NCI-H2107 (cell line): ENCODE results near the gene SLC25A13.

Experiments used
- DNase-seq: peaks from one replicate; lab custom pipeline; 2025; lab: John Stamatoyannopoulos, UW

The SLC25A13 gene

DNA sequence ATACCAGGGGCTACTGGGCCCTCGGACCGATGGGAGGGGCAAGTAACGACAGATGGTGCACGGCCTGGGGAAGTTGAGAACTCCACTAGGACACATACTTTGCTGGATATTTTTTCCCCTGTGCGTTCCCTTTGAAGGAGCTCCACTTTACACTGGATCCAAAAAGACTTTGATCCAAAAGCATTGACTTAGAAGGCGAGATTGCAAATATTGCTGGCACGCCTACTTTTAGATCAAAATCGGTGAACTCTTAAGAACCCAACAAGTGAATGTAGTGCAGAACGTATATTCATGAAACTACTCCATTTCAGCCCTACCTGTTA is 436 bp upstream of the SLC25A13 start:
- peak; percentile 41 for DNase-seq

DNA sequence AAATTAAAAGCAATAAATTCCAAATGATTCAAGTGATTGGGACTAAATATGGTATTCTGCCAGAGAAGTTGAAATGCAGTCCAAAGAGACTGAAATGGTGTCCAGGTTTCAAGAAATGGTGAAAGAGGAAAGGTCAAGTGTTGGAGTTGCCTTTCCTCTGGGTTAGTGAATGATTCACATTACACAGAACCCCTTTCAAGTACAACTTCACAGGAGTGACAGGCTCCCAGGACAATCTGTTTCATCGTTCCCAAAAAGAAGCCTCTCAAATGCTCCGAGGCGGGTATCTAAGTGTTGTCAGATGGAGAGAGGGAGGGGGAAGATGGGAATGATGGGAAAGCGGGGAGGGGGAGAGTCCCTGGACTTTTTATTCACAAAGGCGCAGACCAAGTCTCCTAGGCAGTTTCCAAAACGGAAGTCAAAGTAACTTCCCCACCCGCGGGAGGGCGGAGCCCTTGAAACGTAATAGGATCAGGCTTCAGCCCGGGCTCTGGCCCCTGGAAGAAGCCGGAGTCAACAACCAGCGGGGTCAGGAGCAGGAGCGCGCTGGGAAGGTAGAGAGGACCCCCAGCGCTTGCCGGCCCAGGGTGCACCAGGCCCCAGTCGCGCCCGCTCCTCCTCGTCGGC is 754 bp downstream of the SLC25A13 start:
- peak; percentile 51 for DNase-seq

DNA sequence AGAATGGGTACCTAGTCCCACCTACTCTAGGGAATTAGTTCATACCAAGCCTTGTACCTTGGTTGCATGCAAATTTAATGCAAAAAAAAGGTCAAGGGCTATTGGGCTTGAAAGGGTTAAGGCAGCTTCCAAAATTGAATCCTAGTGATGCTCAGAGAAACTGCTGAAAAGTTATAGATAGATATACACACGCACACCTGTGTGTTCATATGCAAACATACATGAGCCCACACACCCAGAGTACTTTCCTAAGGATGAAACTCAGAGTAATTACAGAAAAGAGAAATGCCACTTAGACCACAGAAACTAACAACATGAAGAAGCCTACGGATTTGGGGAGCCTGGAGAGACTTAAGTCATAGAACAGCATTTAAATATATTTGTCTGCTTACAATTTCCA is 1.5 kb downstream of the SLC25A13 start:
- no peak for DNase-seq

DNA sequence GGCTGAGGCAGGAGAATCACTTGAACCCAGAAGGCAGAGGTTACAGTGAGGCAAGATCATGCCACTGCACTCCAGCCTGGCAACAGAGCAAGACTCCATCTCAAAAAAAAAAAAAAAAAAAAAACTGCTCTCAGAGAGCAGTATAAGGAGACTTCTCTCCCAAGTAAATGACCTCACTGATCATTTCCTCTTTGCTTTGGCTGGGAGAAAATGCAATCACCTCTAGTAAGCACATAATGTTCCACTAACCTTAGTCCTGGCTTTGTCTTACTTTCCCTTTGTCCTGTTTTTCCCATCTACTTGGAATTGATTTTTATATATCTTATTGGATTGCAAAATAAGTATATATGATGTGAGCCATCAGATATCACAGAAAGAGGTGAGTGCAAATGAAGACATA is 2.5 kb downstream of the SLC25A13 start:
- no peak for DNase-seq

DNA sequence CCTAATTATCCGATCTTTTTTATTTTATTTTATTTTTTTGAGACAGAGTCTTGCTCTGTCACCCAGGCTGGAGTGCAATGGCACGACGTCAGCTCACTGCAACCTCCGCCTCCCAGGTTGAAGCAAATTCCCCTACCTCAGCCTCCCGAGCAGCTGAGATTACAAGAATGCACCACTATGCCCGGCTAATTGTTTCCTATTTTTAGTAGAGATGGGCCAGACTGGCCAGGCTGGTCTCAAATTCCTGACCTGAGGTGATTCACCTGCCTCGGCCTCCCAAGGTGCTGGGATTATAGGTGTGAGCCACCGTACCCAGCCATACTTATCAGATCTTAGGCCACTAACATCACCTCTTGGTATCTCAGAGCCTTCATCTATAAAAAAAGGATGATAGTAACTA is 4.9 kb downstream of the SLC25A13 start:
- no peak for DNase-seq

DNA sequence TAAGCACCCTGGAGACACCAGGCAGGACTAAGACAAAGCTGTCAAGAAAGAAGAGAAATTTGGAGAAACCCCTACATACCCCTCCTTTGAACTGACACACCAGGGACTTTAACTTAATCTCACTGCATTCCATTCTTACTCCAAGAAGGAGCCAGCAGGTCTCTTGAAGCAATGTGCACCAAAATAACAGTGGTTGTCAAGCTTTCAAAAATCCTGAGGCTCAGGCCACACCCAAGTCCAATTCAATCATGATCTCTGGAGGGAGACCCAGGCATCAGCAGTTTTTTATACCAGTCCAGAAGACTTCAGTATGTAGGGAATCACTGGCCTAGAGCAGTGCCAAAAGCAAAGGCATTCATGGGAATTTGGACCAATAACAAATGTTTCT is 6.8 kb downstream of the SLC25A13 start:
- DNase-seq, result no peak

DNA sequence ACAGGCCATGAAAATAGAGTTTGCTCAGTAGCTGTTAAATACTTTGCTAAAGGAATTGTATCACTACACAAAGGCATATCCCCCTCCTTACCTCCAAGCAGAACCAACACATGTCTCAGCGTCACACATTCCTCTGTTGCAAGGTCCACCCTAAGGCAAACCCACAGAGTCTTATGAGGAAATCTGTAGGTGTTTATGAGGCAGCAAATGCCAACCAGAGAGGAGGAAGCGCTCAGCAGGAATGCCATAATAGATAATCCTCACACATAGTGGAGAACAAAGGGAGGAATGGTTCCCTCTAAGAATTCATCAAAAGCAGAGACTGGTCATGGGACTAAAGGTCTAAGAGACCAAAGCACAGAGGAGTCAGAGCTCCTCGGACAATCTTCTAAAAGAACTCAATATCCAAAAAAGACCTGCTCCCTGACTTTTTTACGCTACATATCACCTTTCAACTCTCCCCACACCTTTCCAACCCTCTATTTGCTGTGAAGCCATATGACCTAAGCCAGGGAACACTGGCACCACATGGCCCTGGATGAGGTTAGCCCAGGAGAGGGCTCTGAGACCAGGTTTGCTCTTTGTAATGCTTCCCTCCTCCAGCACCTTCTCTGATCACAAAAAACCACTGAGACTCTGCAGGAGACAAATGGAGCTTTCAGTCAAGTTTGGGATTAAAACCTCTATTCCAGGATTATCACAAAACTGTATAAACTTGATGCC is 7.3 kb downstream of the SLC25A13 start:
- no peak for DNase-seq

DNA sequence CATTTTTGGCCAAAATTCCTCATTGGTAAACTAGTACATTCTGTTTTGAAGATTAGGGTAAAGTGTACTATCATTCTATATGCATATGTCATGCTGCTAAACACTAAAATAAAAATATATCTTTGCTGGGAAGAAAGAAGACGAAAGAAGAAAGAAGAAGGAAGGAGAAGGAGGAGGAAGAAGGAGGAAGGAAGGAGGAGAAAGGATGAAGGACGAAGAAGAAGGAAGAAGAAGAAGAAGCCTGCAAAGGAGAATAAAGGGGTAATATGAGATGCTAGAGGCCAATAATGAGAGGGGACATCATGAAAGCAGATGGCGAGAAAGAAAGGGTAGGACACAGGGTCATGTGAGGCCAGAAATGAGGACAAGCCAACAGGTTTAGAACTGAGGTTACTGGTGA is 8.0 kb downstream of the SLC25A13 start:
- no peak for DNase-seq

DNA sequence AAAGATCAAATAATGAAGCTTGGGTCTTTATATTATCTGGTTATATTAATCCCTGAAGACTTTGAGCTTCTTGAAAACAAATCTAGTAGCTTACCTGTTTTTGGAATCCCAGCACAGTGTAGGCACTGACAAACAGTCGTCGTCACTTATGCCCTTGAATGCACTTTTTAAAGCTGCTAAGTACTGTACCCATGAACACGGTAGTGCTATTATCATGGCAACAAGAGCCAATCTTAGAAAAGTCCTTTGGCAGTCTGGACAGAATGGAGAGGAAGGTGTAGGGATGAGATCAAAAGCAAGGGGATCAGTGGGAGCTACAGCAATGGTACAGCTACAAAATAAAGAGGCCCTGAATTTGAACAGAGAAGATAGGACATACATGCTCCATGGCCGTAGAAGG is 9.4 kb downstream of the SLC25A13 start:
- DNase-seq, result no peak

DNA sequence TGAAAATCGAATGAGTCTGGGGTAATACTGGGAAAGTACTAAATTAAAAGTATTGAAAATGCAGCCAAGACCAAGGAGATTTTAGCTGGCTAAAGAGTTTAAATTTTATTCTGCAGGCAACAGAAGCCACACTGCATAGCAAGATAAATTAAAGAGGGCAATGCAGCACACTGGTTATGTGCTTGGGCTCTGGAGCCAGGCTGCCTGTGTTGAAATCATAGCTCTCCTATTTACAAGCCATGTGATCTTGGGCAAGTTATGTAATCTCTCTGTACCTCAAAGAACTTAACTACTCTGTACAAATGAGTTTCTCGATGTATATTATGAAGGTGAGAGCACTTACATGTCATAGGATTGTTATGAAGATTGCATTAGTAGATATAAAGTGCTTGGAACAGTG is 9.9 kb downstream of the SLC25A13 start:
- no peak for DNase-seq

DNA sequence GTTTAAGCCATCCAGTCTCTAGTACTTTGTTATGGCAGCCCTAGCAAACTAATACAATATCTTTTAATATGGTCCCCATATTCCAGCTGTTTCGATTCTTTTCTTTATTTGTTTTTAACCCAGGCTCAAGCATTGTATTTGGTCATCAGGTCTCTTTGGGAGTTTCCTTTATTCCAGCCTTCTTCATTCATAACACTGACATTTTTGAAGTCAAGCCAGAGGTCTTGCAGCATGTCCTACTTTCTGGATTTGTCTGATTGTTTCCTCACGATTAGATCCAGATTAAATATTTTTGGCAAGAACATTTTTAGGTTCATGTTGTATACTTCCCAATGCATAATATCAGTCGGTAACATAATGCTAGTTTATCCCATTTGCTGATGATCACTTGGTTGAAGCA is 11.8 kb downstream of the SLC25A13 start:
- no peak for DNase-seq

DNA sequence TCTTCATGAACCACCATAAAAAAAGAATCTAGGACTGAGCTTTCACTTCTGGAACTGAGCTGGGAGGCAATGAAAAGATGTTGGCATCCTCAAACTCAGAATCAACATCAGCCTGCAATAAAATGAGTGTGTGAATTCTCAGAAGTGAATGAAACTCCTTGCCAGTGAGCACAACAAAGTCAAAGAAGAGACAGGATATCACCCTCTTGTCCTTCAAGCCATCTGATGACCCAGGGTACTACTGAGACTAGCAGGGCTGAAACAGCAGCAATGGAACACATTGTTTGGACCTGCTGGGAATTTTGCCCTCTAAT is 13.0 kb downstream of the SLC25A13 start:
- DNase-seq, result no peak

DNA sequence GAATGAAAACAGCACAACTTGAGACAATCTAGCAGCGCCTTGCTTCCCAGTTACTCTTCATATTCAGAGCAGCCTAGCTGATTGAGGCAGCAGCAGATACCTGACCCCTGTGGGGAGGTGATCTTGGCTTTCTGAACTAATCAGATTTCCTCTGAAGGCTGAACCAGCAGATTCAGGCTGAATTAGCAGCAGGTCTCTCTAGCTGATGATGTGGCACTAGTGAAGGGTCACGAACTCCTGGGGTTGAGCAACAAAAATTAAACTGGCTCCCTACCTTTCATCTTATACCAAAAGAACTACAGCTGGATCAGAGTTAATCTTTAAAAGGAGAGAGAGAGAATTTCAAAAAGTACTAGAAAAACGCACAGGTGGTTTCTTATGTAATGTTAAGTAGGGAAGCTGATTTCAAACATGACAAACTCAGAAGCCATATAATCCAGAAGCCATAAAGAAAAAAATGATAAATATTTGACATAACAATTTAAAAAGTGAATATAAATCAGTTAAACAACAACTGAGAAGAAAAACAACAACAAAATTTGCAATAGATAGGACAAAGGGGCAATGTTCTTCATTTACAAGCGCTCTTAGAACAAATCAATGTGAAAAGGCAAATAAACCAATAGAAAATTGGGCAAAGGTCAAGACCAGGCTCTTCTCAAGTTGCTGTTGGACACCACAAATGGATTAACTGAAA is 13.5 kb downstream of the SLC25A13 start:
- no peak for DNase-seq

DNA sequence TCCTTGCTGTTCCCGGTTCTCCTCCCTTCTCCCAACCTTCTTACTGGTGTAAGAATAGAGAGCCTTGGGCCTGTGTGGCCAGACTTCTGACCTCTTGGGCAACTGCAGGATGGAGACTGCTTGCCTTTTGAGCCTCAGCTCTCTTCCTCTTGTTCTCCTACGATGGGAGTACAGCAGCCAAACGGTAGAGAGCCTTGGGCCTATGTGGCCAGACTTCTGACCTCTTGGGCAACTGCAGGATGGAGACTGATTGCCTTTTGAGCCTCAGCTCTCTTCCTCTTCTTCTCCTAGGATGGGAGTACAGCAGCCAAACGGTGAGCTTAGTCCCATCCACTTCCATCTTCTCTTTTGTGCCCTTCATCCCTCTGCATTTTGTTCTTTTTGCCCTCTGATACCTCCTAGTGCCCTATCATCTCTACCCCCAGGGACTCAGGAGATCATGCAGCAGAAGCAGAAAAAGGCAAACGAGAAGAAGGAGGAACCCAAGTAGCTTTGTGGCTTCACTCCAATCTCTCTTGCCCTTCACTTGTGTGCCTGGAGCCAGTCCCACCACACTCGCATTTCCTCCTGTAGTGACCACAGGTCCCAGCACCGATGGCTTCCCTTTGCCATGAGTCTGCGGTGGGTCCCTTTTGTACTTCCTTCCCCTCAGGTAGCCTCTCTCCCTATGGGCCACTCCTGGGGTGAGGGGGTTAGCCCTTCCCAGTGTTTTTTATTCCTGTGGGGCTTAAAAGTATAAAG is 15.3 kb downstream of the SLC25A13 start:
- DNase-seq, result no peak

DNA sequence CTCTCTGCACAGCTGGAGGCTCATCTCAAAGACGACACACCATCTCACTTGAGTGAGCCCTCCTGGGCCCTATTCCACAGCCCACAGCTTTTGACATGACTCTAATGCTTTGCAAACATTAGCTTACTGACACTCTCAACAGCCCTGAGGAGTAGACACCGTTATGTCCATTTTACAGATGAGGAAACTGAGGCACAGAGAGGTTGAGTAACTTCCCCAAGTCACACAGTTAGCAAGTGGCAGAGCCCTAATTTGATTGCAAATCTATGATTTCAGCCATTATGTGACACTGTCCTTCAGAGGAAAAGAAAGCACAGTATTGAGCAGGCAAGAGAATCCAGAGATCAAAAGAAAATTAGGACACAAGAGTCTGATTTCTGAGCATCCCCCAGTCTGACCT is 16.0 kb downstream of the SLC25A13 start:
- DNase-seq, result no peak

DNA sequence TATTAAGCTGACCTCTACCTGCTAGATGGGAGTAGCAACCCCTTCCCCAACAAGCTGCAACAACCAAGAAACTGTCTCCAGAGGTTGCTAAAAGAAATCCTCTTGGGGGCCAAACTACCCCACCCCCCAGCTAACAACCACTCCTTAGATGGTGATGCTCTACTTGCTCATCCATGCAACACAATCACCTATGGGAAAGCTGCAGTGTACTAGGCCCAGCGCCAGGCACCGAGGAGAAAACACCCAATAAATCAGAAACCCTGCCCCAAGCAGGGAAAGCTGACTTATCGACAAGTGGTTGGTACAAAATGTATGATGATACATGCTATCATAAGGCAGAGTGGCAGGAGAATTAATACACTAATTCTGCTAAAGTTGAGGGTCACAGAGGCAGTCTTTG is 17.3 kb downstream of the SLC25A13 start:
- DNase-seq, result no peak

DNA sequence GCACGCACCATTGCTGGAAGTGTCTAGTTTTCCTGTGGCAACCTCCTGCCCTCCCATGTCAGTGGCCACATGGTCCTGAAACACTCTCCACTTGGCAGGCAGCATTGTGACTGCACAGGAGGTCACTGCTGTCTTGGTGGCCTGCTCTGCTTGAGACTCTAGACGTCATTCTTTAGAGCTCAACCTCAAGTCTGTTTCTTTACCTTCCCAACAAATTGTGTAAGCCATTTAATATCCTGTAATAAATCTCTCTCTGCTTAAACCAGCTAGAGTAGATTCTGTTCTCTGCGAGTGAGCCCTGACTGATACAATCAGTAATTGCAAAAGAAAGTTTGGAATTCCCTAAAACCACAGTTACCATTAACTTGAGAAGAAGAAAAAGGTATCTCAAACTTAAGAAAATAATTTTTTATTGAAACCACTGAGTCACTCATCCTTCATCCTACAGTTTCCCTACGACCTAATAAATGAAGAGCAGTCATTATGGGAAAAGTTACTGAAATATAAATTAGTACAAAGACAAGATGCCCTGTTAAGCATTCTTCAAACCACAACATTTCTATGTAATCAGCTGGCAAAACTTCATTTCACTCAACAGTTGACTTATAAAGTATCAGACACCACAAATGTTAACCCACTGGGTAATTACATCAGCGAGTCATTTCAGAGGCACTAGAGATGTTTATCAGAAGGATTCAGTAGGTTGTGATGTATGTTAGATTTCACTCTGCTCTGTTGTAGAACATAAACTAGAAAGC is 18.0 kb downstream of the SLC25A13 start:
- no peak for DNase-seq

DNA sequence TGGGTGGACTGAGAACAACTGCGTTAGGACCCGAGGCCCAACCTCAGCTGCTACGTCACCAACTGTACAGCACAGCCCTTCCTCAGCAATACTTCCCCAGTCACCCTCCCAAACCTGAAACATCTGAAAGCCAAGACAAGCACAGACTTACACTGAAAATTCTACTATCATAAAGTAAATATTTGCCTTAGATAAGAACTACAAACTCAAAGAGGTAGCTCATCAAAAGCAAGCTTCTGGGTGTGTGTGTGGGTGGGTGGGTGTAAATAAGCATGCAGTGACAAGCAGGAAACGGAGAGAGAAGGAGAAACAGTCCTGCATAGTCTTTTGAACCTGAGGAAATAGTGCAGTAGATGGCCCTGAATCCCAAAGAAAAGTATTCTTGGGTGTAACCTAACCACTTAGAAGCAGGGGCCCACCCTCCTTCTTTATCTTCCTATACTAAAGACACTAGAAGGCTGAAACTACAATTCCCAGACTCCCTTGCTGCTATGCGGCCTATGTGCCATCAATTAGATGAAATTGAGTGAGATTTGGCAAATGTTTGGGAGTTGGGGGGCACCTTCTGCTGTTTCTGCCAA is 18.7 kb downstream of the SLC25A13 start:
- DNase-seq, result no peak

DNA sequence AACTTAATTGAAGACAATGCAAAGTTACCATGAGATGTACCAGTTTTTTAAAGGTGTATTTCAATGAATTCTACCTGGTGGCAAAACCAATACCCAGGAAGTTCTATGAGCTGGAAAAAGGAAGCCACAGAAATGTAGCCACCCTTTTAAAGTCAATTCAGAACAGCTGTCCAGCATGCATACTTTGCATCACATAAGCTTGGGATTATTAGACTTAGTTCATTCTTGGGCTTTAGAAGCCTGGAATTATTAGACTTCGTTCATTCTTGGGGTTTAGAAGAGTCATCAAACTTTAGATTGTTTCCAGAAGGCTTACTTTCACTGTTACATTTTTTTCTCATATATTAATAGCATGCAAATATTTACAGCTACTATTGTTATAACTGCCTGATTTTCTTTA is 20.9 kb downstream of the SLC25A13 start:
- no peak for DNase-seq

DNA sequence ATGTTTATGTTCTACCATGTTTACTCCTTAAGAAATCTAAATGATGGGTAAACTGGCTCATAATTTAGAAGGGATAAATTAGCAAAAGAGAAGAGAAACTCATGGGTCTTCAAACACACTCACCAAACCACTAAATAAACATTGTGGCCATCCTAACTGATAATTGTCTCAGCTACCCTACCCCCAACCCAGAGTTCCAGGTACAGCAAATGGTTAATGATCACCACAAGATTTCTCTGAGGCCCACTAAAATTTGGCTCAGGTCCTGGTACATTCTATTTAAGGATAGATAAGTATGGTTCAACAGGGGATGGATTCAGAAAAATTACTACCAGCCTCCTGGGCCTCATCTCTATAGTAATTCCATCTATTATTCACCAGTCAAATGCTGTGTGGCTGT is 21.4 kb downstream of the SLC25A13 start:
- DNase-seq, result no peak

DNA sequence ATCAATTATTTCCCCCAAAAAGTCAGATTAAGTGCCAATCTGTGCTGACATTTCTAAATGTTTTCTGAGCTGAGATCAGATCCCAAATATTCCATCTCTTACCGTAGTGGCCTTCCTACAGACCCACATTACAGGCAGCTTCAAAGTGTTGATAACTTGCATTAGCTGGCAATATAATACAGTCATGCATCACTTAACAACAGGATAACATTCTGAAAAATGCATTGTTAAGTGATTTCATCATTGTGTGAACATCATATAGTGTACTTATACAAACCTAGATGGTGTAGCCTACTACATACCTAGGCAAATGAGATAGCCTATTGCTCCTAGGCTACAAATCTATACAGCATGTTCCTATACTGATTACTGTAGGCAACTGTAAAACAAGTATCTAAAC is 22.4 kb downstream of the SLC25A13 start:
- DNase-seq, result no peak

DNA sequence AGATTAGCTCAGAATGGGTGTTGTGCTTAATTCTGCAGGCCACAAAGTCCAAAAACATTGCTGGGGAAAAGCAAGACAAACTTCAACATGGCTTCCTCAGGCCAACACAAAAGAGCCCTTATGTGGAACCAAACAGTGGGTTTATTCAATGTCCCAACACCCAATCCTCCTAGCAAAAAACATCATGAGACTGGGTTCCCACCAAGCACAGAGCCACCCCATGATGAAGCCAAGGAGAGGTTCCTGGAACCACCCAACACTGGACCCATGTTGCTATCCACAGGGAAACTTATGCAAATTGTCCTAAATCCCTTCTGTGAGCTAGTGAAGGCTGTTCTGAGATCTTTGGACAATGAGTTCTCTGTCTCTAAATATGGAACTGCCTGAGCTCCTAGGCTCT is 24.0 kb downstream of the SLC25A13 start:
- DNase-seq, result no peak
